ENCODE data around the gene LEP. TPM values are rescaled to one million over a fixed set of nuclear protein-coding genes. Genes with fewer than 3 reads are reported as not detected.

The LEP gene
- polyA plus RNA-seq, 3 donors: 0.12 to 0.13 TPM; not detected in 1

DNA sequence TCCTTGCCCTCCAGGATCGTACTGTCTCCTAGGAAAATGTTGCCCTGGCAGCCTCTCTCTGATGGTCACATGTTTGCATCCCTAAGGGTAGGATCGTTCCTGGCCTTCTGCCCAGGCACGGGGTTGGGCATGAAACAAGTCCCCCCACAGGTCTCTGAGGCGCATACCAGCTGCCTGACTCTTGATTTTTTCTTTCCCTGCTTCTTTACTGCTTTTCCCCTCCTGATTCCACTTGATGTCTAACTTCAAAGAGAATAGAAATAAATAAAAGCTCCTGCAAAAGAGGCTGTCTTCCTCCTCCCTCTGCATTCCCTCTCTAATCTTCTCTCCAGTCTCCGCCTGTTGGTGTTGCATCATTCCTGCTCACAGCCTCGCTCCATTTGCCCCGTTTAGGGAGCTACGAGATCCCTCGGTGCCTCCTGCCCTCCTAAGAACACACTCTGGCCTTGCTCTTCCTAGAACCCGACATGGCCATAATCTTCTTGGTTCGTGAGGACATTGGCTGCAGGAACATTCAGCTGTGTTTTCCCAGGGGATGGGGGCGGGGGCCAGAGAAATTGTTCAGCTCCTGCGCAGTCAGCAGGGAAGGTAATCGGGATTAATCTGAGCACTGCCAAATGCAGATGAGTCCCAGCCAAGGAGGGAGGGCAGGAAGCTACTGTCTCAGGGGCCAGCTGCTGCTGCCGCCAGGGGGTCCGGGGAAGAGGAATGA, 26.0 kb downstream of the LEP start:
- H3K4me1 Mint-ChIP-seq: peaks cover 14% of the 10 kb centered on the region
- peak overlapping the region in 1 of 2 donors; percentile 42 for H3K4me3 Mint-ChIP-seq
- WGBS (ENCODE audit: insufficient coverage): 72% methylated on average over 11 of the region's 16 CpGs

DNA sequence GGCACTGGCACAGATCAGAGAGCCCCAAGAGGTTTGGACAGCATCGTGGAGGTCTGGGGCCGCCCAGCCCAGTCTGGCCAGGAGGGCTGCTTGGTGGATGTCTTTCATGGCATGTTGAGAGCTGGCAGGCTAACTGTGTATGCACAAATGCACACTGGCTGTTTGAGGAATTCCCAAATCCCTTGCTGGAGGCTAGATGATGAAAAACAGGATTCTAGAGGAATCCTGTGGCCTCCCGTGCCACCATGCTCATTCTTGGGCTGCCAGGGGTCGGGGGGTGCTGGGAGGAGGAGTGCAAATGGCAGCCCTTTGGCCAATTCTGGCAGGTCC, 26.5 kb downstream of the LEP start:
- Histone ChIP-seq H3K4me2 (replicated peaks; ENCODE audit: extremely low read depth, low read length, poor library complexity, severe bottlenecking) (no peak overlapping the region), H3K36me3 (replicated peaks in 1 of 2; ENCODE audit: control insufficient read depth in 1 of 2, insufficient read depth in 2 of 2, low read length in 2 of 2) (no peaks in the 10 kb centered on the region), H3K9me3 (replicated peaks in 1 of 2; ENCODE audit: control insufficient read depth in 1 of 2, insufficient read depth in 1 of 2, low read length in 2 of 2) (peaks cover 0 to 6% of the 10 kb centered on the region in 2 donors), H2AFZ (ENCODE audit: insufficient read depth, low read depth, low read length, poor library complexity, severe bottlenecking) (no peak overlapping the region), H3K4me1 (ENCODE audit: control insufficient read depth in 1 of 2, insufficient read depth in 2 of 2, low read length in 2 of 2) (peaks cover 15 to 19% of the 10 kb centered on the region in 2 donors), H3K27me3 (ENCODE audit: control insufficient read depth in 2 of 2, insufficient read depth in 2 of 2, low read length in 2 of 2) (peaks cover 0 to 19% of the 10 kb centered on the region in 2 donors), H3K9ac (ENCODE audit: insufficient read depth, low read length, poor library complexity, severe bottlenecking) (no peak overlapping the region), H3K27ac (ENCODE audit: low read depth in 1 of 2, low read length in 2 of 2) (no peak overlapping the region), H4K20me1 (ENCODE audit: insufficient read depth, low read length) (no peaks in the 10 kb centered on the region), H3K4me3 (replicated peaks in 1 of 3; ENCODE audit: low read depth in 2 of 3, low read length in 3 of 3) (no peak overlapping the region), H3K79me2 (ENCODE audit: insufficient read depth, low read length) (no peaks in the 10 kb centered on the region)
- TF ChIP-seq, protein P1, sequence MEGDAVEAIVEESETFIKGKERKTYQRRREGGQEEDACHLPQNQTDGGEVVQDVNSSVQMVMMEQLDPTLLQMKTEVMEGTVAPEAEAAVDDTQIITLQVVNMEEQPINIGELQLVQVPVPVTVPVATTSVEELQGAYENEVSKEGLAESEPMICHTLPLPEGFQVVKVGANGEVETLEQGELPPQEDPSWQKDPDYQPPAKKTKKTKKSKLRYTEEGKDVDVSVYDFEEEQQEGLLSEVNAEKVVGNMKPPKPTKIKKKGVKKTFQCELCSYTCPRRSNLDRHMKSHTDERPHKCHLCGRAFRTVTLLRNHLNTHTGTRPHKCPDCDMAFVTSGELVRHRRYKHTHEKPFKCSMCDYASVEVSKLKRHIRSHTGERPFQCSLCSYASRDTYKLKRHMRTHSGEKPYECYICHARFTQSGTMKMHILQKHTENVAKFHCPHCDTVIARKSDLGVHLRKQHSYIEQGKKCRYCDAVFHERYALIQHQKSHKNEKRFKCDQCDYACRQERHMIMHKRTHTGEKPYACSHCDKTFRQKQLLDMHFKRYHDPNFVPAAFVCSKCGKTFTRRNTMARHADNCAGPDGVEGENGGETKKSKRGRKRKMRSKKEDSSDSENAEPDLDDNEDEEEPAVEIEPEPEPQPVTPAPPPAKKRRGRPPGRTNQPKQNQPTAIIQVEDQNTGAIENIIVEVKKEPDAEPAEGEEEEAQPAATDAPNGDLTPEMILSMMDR (IDR thresholded peaks at IDR 0.05): no peak
- no peak overlapping the region for H3K4me3 Mint-ChIP-seq
- H3K9me3 Mint-ChIP-seq: peaks cover 0 to 9% (median 2%) of the 10 kb centered on the region in 7 donors
- 97% methylated on average over 4 of the region's 4 CpGs for WGBS (ENCODE audit: insufficient coverage)
- H3K36me3 Mint-ChIP-seq: no peaks in the 10 kb centered on the region
- intact Hi-C loops (cut with micrococcal nuclease): no loop called here
- no peak for DNase-seq
- no peak overlapping the region for H3K27ac Mint-ChIP-seq
- H3K4me1 Mint-ChIP-seq: peaks cover 17% of the 10 kb centered on the region
- peaks cover 9 to 32% (median 17%) of the 10 kb centered on the region in 3 donors for H3K27me3 Mint-ChIP-seq (ENCODE audit: low read depth in 3 of 3)

More for the DNA sequence above, 26.0 kb downstream of the LEP start:
- no peak overlapping the region for H3K9ac ChIP-seq (ENCODE audit: insufficient read depth, low read length, poor library complexity, severe bottlenecking)
- no peak for DNase-seq
- H3K4me1 ChIP-seq (ENCODE audit: control insufficient read depth in 1 of 2, insufficient read depth in 2 of 2, low read length in 2 of 2): peaks cover 13 to 16% of the 10 kb centered on the region in 2 donors
- peaks cover 0 to 9% (median 2%) of the 10 kb centered on the region in 7 donors for H3K9me3 Mint-ChIP-seq
- H3K4me2 ChIP-seq (replicated peaks; ENCODE audit: extremely low read depth, low read length, poor library complexity, severe bottlenecking): no peak overlapping the region
- H3K79me2 ChIP-seq (ENCODE audit: insufficient read depth, low read length): no peaks in the 10 kb centered on the region
- peaks cover 0 to 15% of the 10 kb centered on the region in 2 donors for H3K27me3 ChIP-seq (ENCODE audit: control insufficient read depth in 2 of 2, insufficient read depth in 2 of 2, low read length in 2 of 2)
- TF ChIP-seq, protein P1 (IDR thresholded peaks at IDR 0.05): no peak
- H3K4me3 ChIP-seq (replicated peaks in 1 of 3; ENCODE audit: low read depth in 2 of 3, low read length in 3 of 3): no peak overlapping the region
- peak overlapping the region in 1 of 7 donors; percentile 78 for H3K27ac Mint-ChIP-seq
- H3K27me3 Mint-ChIP-seq (ENCODE audit: low read depth in 3 of 3): peaks cover 9 to 28% (median 14%) of the 10 kb centered on the region in 3 donors
- H3K9me3 ChIP-seq (replicated peaks in 1 of 2; ENCODE audit: control insufficient read depth in 1 of 2, insufficient read depth in 1 of 2, low read length in 2 of 2): peaks cover 0 to 6% of the 10 kb centered on the region in 2 donors
- H4K20me1 ChIP-seq (ENCODE audit: insufficient read depth, low read length): no peaks in the 10 kb centered on the region
- intact Hi-C loops (cut with micrococcal nuclease): no loop called here
- no peaks in the 10 kb centered on the region for H3K36me3 Mint-ChIP-seq
- no peak overlapping the region for H3K27ac ChIP-seq (ENCODE audit: low read depth in 1 of 2, low read length in 2 of 2)
- H3K36me3 ChIP-seq (replicated peaks in 1 of 2; ENCODE audit: control insufficient read depth in 1 of 2, insufficient read depth in 2 of 2, low read length in 2 of 2): no peaks in the 10 kb centered on the region
- H2AFZ ChIP-seq (ENCODE audit: insufficient read depth, low read depth, low read length, poor library complexity, severe bottlenecking): no peak overlapping the region
